Left renal cortex interstitium (tissue), 4 donors: Measurements from ENCODE around the gene CCNB3. TPM values are rescaled to one million over a fixed set of nuclear protein-coding genes. Genes with fewer than 3 reads are reported as not detected.

Experiments used
- DNase-seq, 4 donors: peaks; one replicate each; pipeline ENCODE4 v3.0.0-alpha.2; 2013; ENCODE audit warnings: low read depth in 4 of 4, low spot score in 2 of 4, missing footprints in 1 of 4
- polyA plus RNA-seq, 4 donors: library from polyadenylated mRNA; unstranded; fragments of 120-200 nt; gene quantifications; one replicate each; pipeline ENCODE4 v1.2.1, GENCODE V29; 2013; ENCODE audit not compliant: insufficient read length in 4 of 4

CCNB3 gene
- polyA plus RNA-seq, 4 donors: 0.95 to 1.7 (median 1.2) TPM

GRCh38 chrX:50372966-50373365 lies 168.4 kb downstream of the CCNB3 start:
- no peak for DNase-seq

- DNase-seq: no peak
Observed at GRCh38 chrX:50375481-50376267, 171.1 kb downstream of the CCNB3 start.

GRCh38 chrX:50381729-50382415 lies 177.3 kb downstream of the CCNB3 start:
- no peak for DNase-seq

- DNase-seq: no peak
Observed at GRCh38 chrX:50386520-50386919, 182.0 kb downstream of the CCNB3 start.

- DNase-seq: no peak
Observed at GRCh38 chrX:50393902-50394301, 189.3 kb downstream of the CCNB3 start.

Other genes with a start within 250 kb of the CCNB3 start
- under 1 TPM in 2 of 4 donors, not detected in 2; 0.19 to 0.30 TPM for gene AKAP4, start 3.8 kb upstream of the CCNB3 start, polyA plus RNA-seq